ENCODE results near the gene ELP6. TPM values are rescaled to one million over a fixed set of nuclear protein-coding genes. Genes with fewer than 3 reads are reported as not detected.
"Not testable (repeated sequence)": the region's sequence is repeated elsewhere in the genome, so short reads cannot be mapped to it uniquely, and the experiment has no call there.

The ELP6 gene
- total and polyA plus RNA-seq, 9 donors, result 20.1 to 32.8 (median 25.0) TPM

DNA sequence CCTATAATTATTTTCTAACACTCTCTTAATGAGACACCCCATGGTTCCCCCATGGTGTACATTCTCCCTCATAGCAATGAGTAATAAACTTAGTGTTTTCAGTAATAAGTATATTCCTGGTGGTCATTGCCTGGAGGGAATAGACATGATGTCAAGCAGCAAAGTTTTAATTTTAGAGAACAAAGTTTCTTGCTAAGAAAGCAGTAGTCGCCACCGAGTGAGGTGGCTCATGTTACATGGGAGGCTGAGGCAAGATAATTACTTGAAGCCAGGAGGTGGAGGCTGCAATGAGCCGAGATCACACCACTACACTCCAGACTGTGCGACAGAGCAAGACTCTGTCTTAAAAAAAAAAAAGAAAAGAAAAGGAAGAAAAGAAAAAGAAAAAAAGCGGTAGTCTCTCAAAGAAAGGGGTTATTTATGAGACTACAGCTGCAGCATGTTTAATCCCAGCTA lies 2.4 kb upstream of the ELP6 start:
- TF ChIP-seq, protein P1, sequence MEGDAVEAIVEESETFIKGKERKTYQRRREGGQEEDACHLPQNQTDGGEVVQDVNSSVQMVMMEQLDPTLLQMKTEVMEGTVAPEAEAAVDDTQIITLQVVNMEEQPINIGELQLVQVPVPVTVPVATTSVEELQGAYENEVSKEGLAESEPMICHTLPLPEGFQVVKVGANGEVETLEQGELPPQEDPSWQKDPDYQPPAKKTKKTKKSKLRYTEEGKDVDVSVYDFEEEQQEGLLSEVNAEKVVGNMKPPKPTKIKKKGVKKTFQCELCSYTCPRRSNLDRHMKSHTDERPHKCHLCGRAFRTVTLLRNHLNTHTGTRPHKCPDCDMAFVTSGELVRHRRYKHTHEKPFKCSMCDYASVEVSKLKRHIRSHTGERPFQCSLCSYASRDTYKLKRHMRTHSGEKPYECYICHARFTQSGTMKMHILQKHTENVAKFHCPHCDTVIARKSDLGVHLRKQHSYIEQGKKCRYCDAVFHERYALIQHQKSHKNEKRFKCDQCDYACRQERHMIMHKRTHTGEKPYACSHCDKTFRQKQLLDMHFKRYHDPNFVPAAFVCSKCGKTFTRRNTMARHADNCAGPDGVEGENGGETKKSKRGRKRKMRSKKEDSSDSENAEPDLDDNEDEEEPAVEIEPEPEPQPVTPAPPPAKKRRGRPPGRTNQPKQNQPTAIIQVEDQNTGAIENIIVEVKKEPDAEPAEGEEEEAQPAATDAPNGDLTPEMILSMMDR (IDR thresholded peaks at IDR 0.05), result no peak
- TF ChIP-seq POLR2A (IDR thresholded peaks at IDR 0.05), result no peak
- TF ChIP-seq EP300 (IDR thresholded peaks at IDR 0.05), result no peak
- intact Hi-C loops (cut with DNase I), result no loop called here
- Histone ChIP-seq H3K9me3 (no peaks in the 10 kb centered on the region), H3K4me3 (no peak overlapping the region), H3K36me3 (no peaks in the 10 kb centered on the region), H3K4me1 (ENCODE audit: insufficient read depth) (peaks cover 6% of the 10 kb centered on the region), H3K27ac (peak overlapping the region in 1 of 2 donors; percentile 96), H3K27me3 (no peaks in the 10 kb centered on the region)
- DNase-seq, result peak in 1 of 5 donors; percentile 33
- 5 to 6% (median 5%) methylated on average over 5 of the region's 5 CpGs for WGBS, 3 donors

GRCh38 chr3:47515100-47515499 lies 1.6 kb upstream of the ELP6 start:
- intact Hi-C loops (cut with DNase I), result no loop called here
- 11 to 26% (median 19%) methylated on average over 5 of the region's 5 CpGs for WGBS, 3 donors

DNA sequence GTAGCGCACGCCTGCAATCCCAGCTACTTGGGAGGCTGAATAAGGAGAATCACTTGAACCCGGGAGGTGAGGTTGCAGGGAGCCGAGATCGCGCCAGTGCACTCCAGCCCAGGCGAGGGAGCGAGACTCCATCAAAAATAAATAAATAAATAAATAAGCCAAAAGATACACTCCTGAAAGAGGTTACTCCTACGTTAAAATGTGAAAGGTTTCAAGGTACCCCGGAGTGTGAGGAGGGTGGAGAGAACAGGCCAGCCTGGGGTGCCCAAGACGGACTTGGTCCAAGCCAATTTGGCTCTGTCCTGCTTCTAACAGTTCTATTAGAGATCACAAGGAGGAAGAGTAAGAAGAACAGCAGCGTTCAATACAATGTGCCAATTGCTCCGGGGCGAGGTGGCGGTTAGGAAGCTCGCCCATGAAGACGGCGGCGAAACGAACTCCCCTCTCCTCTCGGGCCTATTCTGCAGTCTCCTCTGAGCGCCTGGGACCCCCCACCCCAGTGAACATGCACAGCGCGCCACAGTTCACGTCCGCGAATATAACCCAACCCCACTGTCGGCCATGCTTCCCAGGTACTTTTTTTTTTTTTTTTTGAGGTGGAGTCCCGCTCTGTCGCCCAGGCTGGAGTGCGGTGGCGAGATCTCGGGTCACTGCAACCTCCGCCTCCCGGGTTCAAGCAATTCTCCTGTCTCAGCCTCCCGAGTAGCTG lies 942 bp downstream of the ELP6 start:
- no peaks in the 10 kb centered on the region for H3K27me3 ChIP-seq
- no peaks in the 10 kb centered on the region for H3K36me3 ChIP-seq
- no peaks in the 10 kb centered on the region for H3K9me3 ChIP-seq
- WGBS, 3 donors, result 7 to 10% (median 8%) methylated on average over 36 of the region's 36 CpGs
- intact Hi-C loops (cut with DNase I), result loop anchor here in 1 of 4 donors (5.0 kb wide), 1 partner anchor 35 kb away; the partner anchor contains the start of gene SCAP
- H3K4me1 ChIP-seq (ENCODE audit: insufficient read depth), result peaks cover 6% of the 10 kb centered on the region
- TF ChIP-seq POLR2A (IDR thresholded peaks at IDR 0.05) (no peak), EP300 (IDR thresholded peaks at IDR 0.05) (no peak)
- TF ChIP-seq, protein P1 (IDR thresholded peaks at IDR 0.05), result no peak
- peak; percentile 27 to 60 (median 57) for DNase-seq
- H3K27ac ChIP-seq, result peak overlapping the region; percentile 21 to 96
- H3K4me3 ChIP-seq, result peak overlapping the region; percentile 81

More at GRCh38 chr3:47515100-47515499, 1.6 kb upstream of the ELP6 start:
- H3K9me3 ChIP-seq, result no peaks in the 10 kb centered on the region
- peaks cover 6% of the 10 kb centered on the region for H3K4me1 ChIP-seq (ENCODE audit: insufficient read depth)
- H3K27me3 ChIP-seq, result no peaks in the 10 kb centered on the region
- peak overlapping the region in 1 of 2 donors; percentile 96 for H3K27ac ChIP-seq
- TF ChIP-seq POLR2A (IDR thresholded peaks at IDR 0.05) (no peak), EP300 (IDR thresholded peaks at IDR 0.05) (no peak)
- TF ChIP-seq, protein P1 (IDR thresholded peaks at IDR 0.05), result no peak
- H3K36me3 ChIP-seq, result no peaks in the 10 kb centered on the region
- no peak for DNase-seq
- H3K4me3 ChIP-seq, result no peak overlapping the region

- WGBS, 3 donors, result 96 to 98% (median 97%) methylated on average over 6 of the region's 6 CpGs
- H3K4me1 ChIP-seq (ENCODE audit: insufficient read depth); H3K36me3 ChIP-seq; H3K9me3 ChIP-seq; H3K27me3 ChIP-seq; DNase-seq; H3K27ac ChIP-seq; intact Hi-C loops (cut with DNase I); H3K4me3 ChIP-seq: not testable (repeated sequence)
Observed at GRCh38 chr3:47505267-47505666, 8.2 kb downstream of the ELP6 start.

DNA sequence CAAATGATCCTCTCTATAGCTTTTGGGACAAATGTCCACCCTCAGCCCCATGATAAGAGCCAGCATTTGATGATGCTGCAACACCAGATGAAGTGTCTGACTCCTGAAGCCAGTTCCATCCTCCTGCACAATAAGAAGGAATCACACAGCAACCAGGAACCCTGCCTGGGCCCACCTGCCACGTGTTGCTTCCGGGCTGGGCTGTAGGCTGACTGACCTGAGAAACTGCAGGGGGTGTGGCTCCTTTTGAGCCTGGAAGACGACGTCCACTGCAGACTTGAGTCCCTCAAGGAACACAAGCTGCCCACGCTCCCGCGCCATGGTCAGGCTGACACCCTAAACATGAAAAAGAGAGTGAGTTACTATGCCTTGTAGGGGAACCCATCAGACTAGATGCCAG lies 9.4 kb downstream of the ELP6 start:
- Histone ChIP-seq H3K4me3 (no peak overlapping the region), H3K27me3 (no peaks in the 10 kb centered on the region), H3K27ac (no peak overlapping the region), H3K4me1 (ENCODE audit: insufficient read depth) (peaks cover 3% of the 10 kb centered on the region), H3K9me3 (no peaks in the 10 kb centered on the region), H3K36me3 (no peaks in the 10 kb centered on the region)
- peak in 1 of 5 donors; percentile 3 for DNase-seq
- 72 to 80% (median 80%) methylated on average over 7 of the region's 7 CpGs for WGBS, 3 donors
- TF ChIP-seq POLR2A (IDR thresholded peaks at IDR 0.05) (no peak), EP300 (IDR thresholded peaks at IDR 0.05) (no peak)
- TF ChIP-seq, protein P1 (IDR thresholded peaks at IDR 0.05), result no peak
- intact Hi-C loops (cut with DNase I), result no loop called here
